HEK293T (cell line): ENCODE results near the gene NOL9.

ENCODE experiments used
- CTCF ChIA-PET: fragments of 350-600 bp; formaldehyde crosslinking; extraction: SDS; loops from one replicate; lab custom pipeline; 2021; ENCODE audit warnings: antibody characterized with exemption, inconsistent platforms; lab: Yijun Ruan, JAX
- POLR2A ChIA-PET: fragments of 350-600 bp; formaldehyde crosslinking; extraction: SDS; loops from one replicate; lab custom pipeline; 2020; ENCODE audit warnings: antibody characterized with exemption, inconsistent platforms; lab: Yijun Ruan, JAX
- DNase-seq: peaks from one replicate; pipeline ENCODE4 v3.0.0; 2012; ENCODE audit warnings: mixed read lengths; ENCODE audit errors: extremely low spot score
- ARNT ChIP-seq: fragments of 450-650 bp; IDR thresholded peaks from 2 replicates; pipeline ENCODE4 v1.6.1; 2017; ENCODE audit warnings: mild to moderate bottlenecking
- BHLHE40 ChIP-seq: fragments of 450-650 bp; IDR thresholded peaks from 2 replicates; pipeline ENCODE4 v1.6.1; 2016; ENCODE audit warnings: mild to moderate bottlenecking, moderate library complexity, borderline replicate concordance
- CTBP1 ChIP-seq: fragments of 450-650 bp; IDR thresholded peaks from 2 replicates; pipeline ENCODE4 v1.6.1; 2016; ENCODE audit warnings: borderline replicate concordance
- ELF4 ChIP-seq: fragments of 450-650 bp; IDR thresholded peaks from 2 replicates; pipeline ENCODE4 v1.6.1; 2017; ENCODE audit warnings: antibody characterized with exemption
- FOXA1 ChIP-seq: fragments of 450-650 bp; IDR thresholded peaks from 2 replicates; pipeline ENCODE4 v1.6.1; 2016; ENCODE audit warnings: mild to moderate bottlenecking
- FOXK2 ChIP-seq: fragments of 450-650 bp; IDR thresholded peaks from 2 replicates; pipeline ENCODE4 v1.6.1; 2016; ENCODE audit warnings: mild to moderate bottlenecking
- FOXM1 ChIP-seq: fragments of 450-650 bp; IDR thresholded peaks from 2 replicates; pipeline ENCODE4 v1.6.1; 2017; ENCODE audit warnings: mild to moderate bottlenecking, borderline replicate concordance
- HDGF ChIP-seq: fragments of 450-650 bp; IDR thresholded peaks from 2 replicates; pipeline ENCODE4 v1.6.1; 2017; ENCODE audit warnings: antibody characterized with exemption, borderline replicate concordance
- L3MBTL2 ChIP-seq: fragments of 450-650 bp; conservative IDR thresholded peaks from 2 replicates; pipeline ENCODE4 v1.6.1; 2016; ENCODE audit warnings: mild to moderate bottlenecking
- LEF1 ChIP-seq: fragments of 450-650 bp; IDR thresholded peaks from 2 replicates; pipeline ENCODE4 v1.6.1; 2017; ENCODE audit warnings: mild to moderate bottlenecking, borderline replicate concordance
- NFRKB ChIP-seq: fragments of 450-650 bp; IDR thresholded peaks from 2 replicates; pipeline ENCODE4 v1.6.1; 2016; ENCODE audit warnings: mild to moderate bottlenecking, moderate library complexity
- PKNOX1 ChIP-seq: fragments of 450-650 bp; IDR thresholded peaks from 2 replicates; pipeline ENCODE4 v1.6.1; 2016
- SP1 ChIP-seq: fragments of 450-650 bp; IDR thresholded peaks from 2 replicates; pipeline ENCODE4 v1.6.1; 2017
- SUZ12 ChIP-seq: fragments of 450-650 bp; IDR thresholded peaks from 2 replicates; pipeline ENCODE4 v1.6.1; 2016; ENCODE audit warnings: mild to moderate bottlenecking
- TARDBP ChIP-seq: fragments of 450-650 bp; IDR thresholded peaks from 2 replicates; pipeline ENCODE4 v1.6.1; 2016
- ZNF384 ChIP-seq: fragments of 450-650 bp; IDR thresholded peaks from 2 replicates; pipeline ENCODE4 v1.6.1; 2016

NOL9 gene

GRCh38 chr1:6580593-6581409 is 26.5 kb upstream of the NOL9 start:
- ChIA-PET POLR2A (interaction anchor here (0.8 to 5.7 kb wide), 5 partner anchors 8 to 28 kb away, joined by 3 to 55 read pairs (median 11); partner anchors contain the start of gene KLHL21), CTCF (interaction anchor here (0.6 kb wide), 1 partner anchor 31 kb away, joined by 3 read pairs; no protein-coding TSS in a partner anchor)
- TF ChIP-seq FOXA1, result no peak
- peak; percentile 30 for DNase-seq

- TF ChIP-seq ZNF384 (no peak), LEF1 (no peak), L3MBTL2 (no peak), FOXK2 (no peak), FOXA1 (no peak), TARDBP (no peak)
- DNase-seq, result no peak
- POLR2A ChIA-PET, result interaction anchor here (0.7 to 5.7 kb wide), 14 partner anchors 9 to 53 kb away, joined by 3 to 55 read pairs (median 4); partner anchors contain the start of genes KLHL21, NOL9 and TAS1R1
- CTCF ChIA-PET, result interaction anchor here (1.6 kb wide), 1 partner anchor 26 kb away, joined by 5 read pairs; the partner anchor contains the start of genes NOL9 and TAS1R1
Observed at GRCh38 chr1:6580119-6580592, 25.8 kb upstream of the NOL9 start.

GRCh38 chr1:6579374-6580118 is 25.2 kb upstream of the NOL9 start, which contains the start of gene ZBTB48:
Gene ZBTB48 (plus strand): TSS chr1:6579994. CDS start chr1:6580610, 616 bp downstream.
- DNase-seq, result peak; percentile 100
- POLR2A ChIA-PET, result interaction anchor here (0.7 to 5.7 kb wide), 14 partner anchors 8 to 53 kb away, joined by 3 to 55 read pairs (median 4); partner anchors contain the start of genes KLHL21, NOL9 and TAS1R1
- TF ChIP-seq L3MBTL2, result 0 out of 2 replicates have a peak, but pooled peaks have one; percentile 28
- TF ChIP-seq LEF1, result no peak
- CTCF ChIA-PET, result interaction anchor here (1.6 kb wide), 1 partner anchor 25 kb away, joined by 5 read pairs; the partner anchor contains the start of genes NOL9 and TAS1R1

GRCh38 chr1:6578624-6579373 is 24.5 kb upstream of the NOL9 start:
- CTCF ChIA-PET, result interaction anchor here (1.6 kb wide), 1 partner anchor 24 kb away, joined by 5 read pairs; the partner anchor contains the start of genes NOL9 and TAS1R1
- no peak for DNase-seq
- no peak for TF ChIP-seq ELF4
- no peak for TF ChIP-seq FOXA1
- TF ChIP-seq LEF1, result no peak
- TF ChIP-seq HDGF, result no peak
- TF ChIP-seq CTBP1, result no peak
- no peak for TF ChIP-seq BHLHE40
- TF ChIP-seq SP1, result no peak
- TF ChIP-seq NFRKB, result no peak
- POLR2A ChIA-PET, result interaction anchor here (1.4 to 5.7 kb wide), 6 partner anchors 10 to 28 kb away, joined by 5 to 55 read pairs (median 8); partner anchors contain the start of genes KLHL21, NOL9 and TAS1R1

GRCh38 chr1:6577831-6578525 is 23.7 kb upstream of the NOL9 start:
- no peak for DNase-seq
- TF ChIP-seq L3MBTL2, result no peak
- no peak for TF ChIP-seq NFRKB
- TF ChIP-seq SP1, result no peak
- TF ChIP-seq SUZ12, result no peak
- TF ChIP-seq HDGF, result no peak
- TF ChIP-seq CTBP1, result no peak
- ChIA-PET CTCF (no interaction called here), POLR2A (interaction anchor here (0.6 to 5.7 kb wide), 3 partner anchors 23 to 47 kb away, joined by 3 to 55 read pairs (median 6); partner anchors contain the start of genes KLHL21, NOL9, TAS1R1 and THAP3)

- ChIA-PET CTCF (interaction anchor here (0.7 kb wide), 1 partner anchor 55 kb away, joined by 3 read pairs; no protein-coding TSS in a partner anchor), POLR2A (no interaction called here)
- TF ChIP-seq NFRKB (no peak), HDGF (no peak), BHLHE40 (no peak), FOXA1 (no peak), TARDBP (no peak), L3MBTL2 (no peak), PKNOX1 (no peak), LEF1 (no peak), FOXM1 (no peak), ELF4 (no peak), CTBP1 (no peak), FOXK2 (no peak), ZNF384 (no peak), ARNT (no peak), SP1 (no peak), SUZ12 (no peak)
- no peak for DNase-seq
Observed at GRCh38 chr1:6574818-6575217, 20.5 kb upstream of the NOL9 start.
